Rectal smooth muscle tissue (tissue), 1 donor: ENCODE data around the gene ELMOD2.

Source experiments
- H3K27ac ChIP-seq: one replicate; pipeline ENCODE4 v1.7.0; 2013; ENCODE audit warnings: low read depth, low read length, inconsistent platforms
- H3K27me3 ChIP-seq: one replicate; pipeline ENCODE4 v1.7.0; 2013; ENCODE audit warnings: low read length; ENCODE audit not compliant: control insufficient read depth, insufficient read depth
- H3K36me3 ChIP-seq: one replicate; pipeline ENCODE4 v1.7.0; 2013; ENCODE audit warnings: low read length; ENCODE audit not compliant: control insufficient read depth, insufficient read depth
- H3K4me1 ChIP-seq: one replicate; pipeline ENCODE4 v1.7.0; 2013; ENCODE audit warnings: low read length; ENCODE audit not compliant: control insufficient read depth, insufficient read depth
- H3K4me3 ChIP-seq: one replicate; pipeline ENCODE4 v1.7.0; 2013; ENCODE audit warnings: low read length
- H3K9ac ChIP-seq: one replicate; pipeline ENCODE4 v1.7.0; 2013; ENCODE audit warnings: low read length

ELMOD2 gene

GRCh38 chr4:140602714-140603113 lies 78.7 kb downstream of the ELMOD2 start:
- Histone ChIP-seq H3K27ac (no peak overlapping the region), H3K27me3 (no peaks in the 10 kb centered on the region), H3K4me1 (no peaks in the 10 kb centered on the region), H3K4me3 (no peak overlapping the region), H3K36me3 (no peaks in the 10 kb centered on the region), H3K9ac (no peak overlapping the region)

DNA sequence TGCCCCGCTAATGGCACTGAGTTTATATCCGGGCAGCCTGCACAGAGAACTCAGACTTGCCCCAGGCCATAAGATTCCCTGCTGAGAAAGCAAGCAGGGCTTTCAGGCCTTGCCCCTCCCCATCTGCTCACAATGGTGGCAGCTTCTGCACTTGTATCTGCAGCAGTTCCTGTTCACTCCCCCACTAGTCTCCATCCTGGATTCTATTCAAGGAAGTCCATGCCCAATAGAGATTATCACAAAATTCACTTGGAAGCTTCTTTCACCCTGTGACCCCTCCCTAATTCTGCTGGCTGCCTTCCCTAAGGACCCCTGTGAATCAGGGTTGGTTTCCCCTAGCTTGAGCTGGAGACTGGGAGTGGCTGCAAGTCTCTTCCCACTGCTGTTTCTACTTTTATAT lies 79.3 kb downstream of the ELMOD2 start:
- H3K27ac ChIP-seq, result no peak overlapping the region
- no peaks in the 10 kb centered on the region for H3K27me3 ChIP-seq
- no peak overlapping the region for H3K9ac ChIP-seq
- no peaks in the 10 kb centered on the region for H3K36me3 ChIP-seq
- no peaks in the 10 kb centered on the region for H3K4me1 ChIP-seq
- H3K4me3 ChIP-seq, result no peak overlapping the region
